ENCODE results near the gene PIP4K2C. TPM values are rescaled to one million over a fixed set of nuclear protein-coding genes. Genes with fewer than 3 reads are reported as not detected.

The PIP4K2C gene
- total and polyA plus RNA-seq, 2 experiments from 2014 or later, result 10.8 to 30.6 TPM

GRCh38 chr12:57637364-57637763 is 46.4 kb downstream of the PIP4K2C start:
- H3K4me2 ChIP-seq, result no peak overlapping the region
- DNase-seq (ENCODE audit: low spot score) (no peak), ATAC-seq (no peak)
- H3F3A ChIP-seq (replicated peaks; ENCODE audit: low read depth), result no peaks in the 10 kb centered on the region
- H3K79me2 ChIP-seq (replicated peaks; ENCODE audit: insufficient read depth), result no peaks in the 10 kb centered on the region
- no peaks in the 10 kb centered on the region for H4K20me1 ChIP-seq (replicated peaks; ENCODE audit: insufficient read depth)
- peaks cover 7% of the 10 kb centered on the region; the same call in 2 of the 3 replicates for H3K9me3 Mint-ChIP-seq
- peaks cover 40% of the 10 kb centered on the region for H3K27me3 ChIP-seq (ENCODE audit: insufficient read depth)
- no peak overlapping the region for H3K4me3 ChIP-seq
- no peak overlapping the region for H3K27ac ChIP-seq (ENCODE audit: low read depth)
- H3K36me3 Mint-ChIP-seq (ENCODE audit: low read depth), result no peaks in the 10 kb centered on the region; the same call in 2 of the 3 replicates
- H3K27me3 Mint-ChIP-seq (ENCODE audit: insufficient read depth, low read depth, poor library complexity), result peaks cover 21% of the 10 kb centered on the region
- no peak overlapping the region for H3K4me3 Mint-ChIP-seq
- H3K4me1 ChIP-seq (ENCODE audit: insufficient read depth), result peaks cover 21% of the 10 kb centered on the region
- TF ChIP-seq POLR2AphosphoS5 (IDR thresholded peaks at IDR 0.05; ENCODE audit: low read depth), result no peak
- TF ChIP-seq CTCF (conservative IDR thresholded peaks at IDR 0.05; ENCODE audit: low read depth in 2 of 2), result no peak
- no peak for TF ChIP-seq JUNB (IDR thresholded peaks at IDR 0.05; ENCODE audit: unreplicated experiment)
- TF ChIP-seq ZNF462 (CRISPR knock-in tag; IDR thresholded peaks at IDR 0.05), result no peak
- no peak for TF ChIP-seq NANOG (IDR thresholded peaks at IDR 0.05; ENCODE audit: borderline replicate concordance)
- TF ChIP-seq ETS1 (IDR thresholded peaks at IDR 0.05), result no peak
- TF ChIP-seq ZNF114 (CRISPR knock-in tag; IDR thresholded peaks at IDR 0.05), result no peak
- TF ChIP-seq CREB1 (CRISPR knock-in tag; IDR thresholded peaks at IDR 0.05; ENCODE audit: low read depth), result no peak
- TF ChIP-seq REST (IDR thresholded peaks at IDR 0.05; ENCODE audit: unreplicated experiment), result no peak
- no peak overlapping the region for H3K27ac Mint-ChIP-seq
- no peak overlapping the region for H2AFZ ChIP-seq
- H3K4me1 Mint-ChIP-seq, result peaks cover 13% of the 10 kb centered on the region
- no peaks in the 10 kb centered on the region for H3K9me2 ChIP-seq (ENCODE audit: insufficient read depth)
- no peaks in the 10 kb centered on the region for H3K36me3 ChIP-seq (ENCODE audit: insufficient read depth)
